K562 (cell line): ENCODE measurements around the gene VEGFC. TPM values are rescaled to one million over a fixed set of nuclear protein-coding genes. Genes with fewer than 3 reads are reported as not detected.

Experiments used
- ATAC-seq: fragments of 200-7000 bp; cut with Tn5 transposase; 3 replicates; pipeline ENCODE4 v1.9.1; 2020; ENCODE audit warnings: moderate library complexity
- BruUV-seq: library from RNA; stranded (reverse); fragments of 400-500 nt; replicated peaks from 2 replicates; lab custom pipeline; 2021; lab: Mats Ljungman, UMichigan
- CTCF ChIA-PET: fragments of 300-600 bp; formaldehyde crosslinking; extraction: SDS; loops from one replicate; lab custom pipeline; 2021; ENCODE audit warnings: low intra/inter-chr PET ratio; lab: Yijun Ruan, JAX
- POLR2A ChIA-PET: fragments of 300-600, 350-650 bp; sonication (Branson Sonifier 250); formaldehyde crosslinking; extraction: SDS; loops from one replicate; lab custom pipeline; 2021; ENCODE audit warnings: antibody characterized with exemption, inconsistent platforms; lab: Yijun Ruan, JAX
- DNase-seq, 4 experiments: peaks; one replicate each; pipeline versions ENCODE4 v3.0.0 to v3.0.0-alpha.2; 2011 to 2018; ENCODE audit warnings: low spot score in 3 of 4, mixed read lengths in 3 of 4; ENCODE audit errors: extremely low read depth in 1 of 4
- FAIRE-seq: peaks from 2 replicates; lab custom pipeline; 2011; peaks lifted over from hg19 to GRCh38; lab: Jason Lieb, UNC
- H2AFZ ChIP-seq: 2 replicates; pipeline ENCODE4 v1.6.0; 2011; ENCODE audit warnings: low read depth, low read length, control low read depth, inconsistent platforms
- H3K27ac ChIP-seq: fragments of 200-600 bp; 3 replicates; pipeline ENCODE4 v1.8.0; 2011; ENCODE audit warnings: low read depth, mild to moderate bottlenecking, control low read depth, inconsistent platforms, low read length, moderate library complexity, mixed read lengths; ENCODE audit errors: extremely low read depth
- H3K27me3 ChIP-seq, 2 experiments: fragments of 300-600 bp in 1 of 2; 2 replicates in 1 of 2; 3 replicates in 1 of 2; pipeline versions ENCODE4 v1.6.0 to v1.8.0; 2011; ENCODE audit warnings: inconsistent platforms in 2 of 2, low read length in 2 of 2, mild to moderate bottlenecking in 1 of 2, mixed read lengths in 1 of 2, moderate library complexity in 1 of 2; ENCODE audit not compliant: control insufficient read depth in 2 of 2, insufficient read depth in 2 of 2
- H3K36me3 ChIP-seq: fragments of 300-600 bp; 3 replicates; pipeline ENCODE4 v1.8.0; 2011; ENCODE audit warnings: mild to moderate bottlenecking, low read length, inconsistent platforms; ENCODE audit not compliant: control insufficient read depth, insufficient read depth
- H3K4me1 ChIP-seq, 2 experiments: fragments of 200-600 bp in 1 of 2; replicated peaks in 1 of 2; 2 replicates in 1 of 2; 3 replicates in 1 of 2; pipeline versions ENCODE4 v1.5.1 to v1.8.0; 2011; ENCODE audit warnings: inconsistent platforms in 2 of 2, low read length in 2 of 2, mild to moderate bottlenecking in 1 of 2, mixed read lengths in 1 of 2, moderate library complexity in 1 of 2; ENCODE audit not compliant: control insufficient read depth in 2 of 2, insufficient read depth in 2 of 2
- H3K4me2 ChIP-seq: 2 replicates; pipeline ENCODE4 v1.6.1; 2011; ENCODE audit warnings: low read length, control low read depth, inconsistent platforms, mixed read lengths; ENCODE audit not compliant: insufficient read depth
- H3K4me3 ChIP-seq: fragments of 200-600 bp; sonication (generic), shearing (Covaris generic); 2 replicates; pipeline ENCODE4 v1.5.1; 2016; ENCODE audit warnings: control low read depth, inconsistent platforms
- H3K79me2 ChIP-seq: fragments of 200-600 bp; 3 replicates; pipeline ENCODE4 v1.8.0; 2011; ENCODE audit warnings: low read length, inconsistent platforms; ENCODE audit not compliant: control insufficient read depth, insufficient read depth
- H3K9ac ChIP-seq, 2 experiments: 2 replicates each; pipeline versions ENCODE4 v1.6.0 to v1.6.1; 2011; ENCODE audit warnings: low read depth in 2 of 2, low read length in 2 of 2, control low read depth in 1 of 2, inconsistent platforms in 1 of 2, mild to moderate bottlenecking in 1 of 2, mixed read lengths in 1 of 2; ENCODE audit not compliant: insufficient read depth in 1 of 2
- H3K9me1 ChIP-seq: one replicate; pipeline ENCODE4 v1.6.0; 2011; ENCODE audit warnings: inconsistent platforms, mild to moderate bottlenecking, low read length, moderate library complexity; ENCODE audit not compliant: control insufficient read depth, insufficient read depth
- H3K9me3 ChIP-seq: replicated peaks from 2 replicates; pipeline ENCODE4 v1.5.1; 2011; ENCODE audit warnings: low read depth, low read length, inconsistent platforms; ENCODE audit not compliant: control insufficient read depth, insufficient read depth
- H4K20me1 ChIP-seq: replicated peaks from 2 replicates; pipeline ENCODE4 v1.6.1; 2011; ENCODE audit warnings: low read length, inconsistent platforms, mixed read lengths; ENCODE audit not compliant: control insufficient read depth, insufficient read depth
- BCOR ChIP-seq: fragments of 450-650 bp; IDR thresholded peaks from 2 replicates; pipeline ENCODE4 v1.6.1; 2016
- BMI1 ChIP-seq: fragments of 150-350 bp; IDR thresholded peaks from 2 replicates; pipeline ENCODE4 v1.6.1; 2014; ENCODE audit warnings: low read length
- CREM ChIP-seq: IDR thresholded peaks from 2 replicates; pipeline ENCODE4 v1.6.1; 2014; ENCODE audit warnings: antibody characterized with exemption, low read depth
- MECOM ChIP-seq: fragments of 250-450 bp; sonication (Bioruptor Pico); IDR thresholded peaks from 2 replicates; pipeline ENCODE4 v1.8.0; 2022; ENCODE audit warnings: inconsistent platforms
- NR1H2 ChIP-seq: sonication (generic); formaldehyde crosslinking; IDR thresholded peaks from 2 replicates; pipeline ENCODE4 v1.4.0; 2020; ENCODE audit warnings: mild to moderate bottlenecking, missing genetic modification reagents
- PRMT5 ChIP-seq: sonication (generic); formaldehyde crosslinking; IDR thresholded peaks from 2 replicates; pipeline ENCODE4 v1.5.0; 2020; ENCODE audit warnings: missing genetic modification reagents
- PTTG1 ChIP-seq: fragments of 450-650 bp; IDR thresholded peaks from 2 replicates; pipeline ENCODE4 v1.6.1; 2016; ENCODE audit warnings: low read depth, mild to moderate bottlenecking, missing genetic modification characterization, missing compliant biosample characterization
- RBFOX2 ChIP-seq: fragments of 200-400 bp; formaldehyde crosslinking; IDR thresholded peaks from 2 replicates; pipeline ENCODE4 v1.6.1; 2017; ENCODE audit warnings: low read depth, mild to moderate bottlenecking, low read length, moderate library complexity
- RHOXF2B ChIP-seq: fragments of 250-450 bp; sonication (Bioruptor Pico); conservative IDR thresholded peaks from 2 replicates; pipeline ENCODE4 v1.5.1; 2021
- ZC3H8 ChIP-seq: fragments of 450-650 bp; IDR thresholded peaks from 2 replicates; pipeline ENCODE4 v1.6.1; 2017
- ZNF830 ChIP-seq: fragments of 250-450 bp; sonication (Bioruptor Pico); IDR thresholded peaks from 2 replicates; pipeline ENCODE4 v1.5.0; 2021; ENCODE audit warnings: mild to moderate bottlenecking
- WGBS: fragments of 100-300 bp; shearing (Covaris generic); methylation state at CpG from one replicate; pipeline ENCODE4 v1.1.6; 2016; ENCODE audit warnings: low coverage, mixed read lengths; ENCODE audit not compliant: insufficient coverage; ENCODE audit errors: missing lambda C conversion rate; 5-methylcytosine and 5-hydroxymethylcytosine counted together
- in situ Hi-C: fragments of 300-500 bp; cut with MboI; formaldehyde crosslinking; loops from 4 replicates; pipeline ENCODE4 v1.15.0; 2018; ENCODE audit warnings: inconsistent platforms, mixed read lengths
- intact Hi-C: fragments of 100-400 bp; cut with micrococcal nuclease; formaldehyde crosslinking; loops from 2 replicates; pipeline ENCODE4 v1.14.2; 2022
- polyA plus RNA-seq, 8 experiments: library from polyadenylated mRNA; depleted of rRNA in 4 of 8; stranded (reverse) in 5 of 8; unstranded in 3 of 8; fragments of >200 nt; fragmentation: Nextera tagmentation in 2 of 8; fragmentation: Illumina TruSeq in 1 of 8; extraction: Ambion mirVana in 2 of 8; extraction: Trizol in 1 of 8; gene quantifications; 2 replicates each; pipeline versions ENCODE4 v1.2.1 to v1.2.3, GENCODE V29; 2011 to 2014; ENCODE audit warnings: inconsistent platforms in 1 of 8, missing spikeins in 1 of 8
- total RNA-seq, 7 experiments: library from RNA; depleted of rRNA in 6 of 7; stranded (reverse); fragments of >200 nt in 6 of 7; fragmentation: Illumina TruSeq in 2 of 7; extraction: Trizol in 2 of 7; gene quantifications; 2 replicates each; pipeline versions ENCODE4 v1.2.1 to v1.2.3, GENCODE V29; 2011 to 2021; ENCODE audit warnings: low replicate concordance in 1 of 7
- TF ChIP-seq, protein P1 (sequence below): fragments of 450-650 bp; conservative IDR thresholded peaks from 2 replicates; pipeline ENCODE4 v1.6.1; 2016; ENCODE audit warnings: missing genetic modification characterization, low read depth, mild to moderate bottlenecking, control low read depth, missing compliant biosample characterization
- TF ChIP-seq, protein P2 (sequence below), 2 experiments: IDR thresholded peaks; 2 replicates each; pipeline ENCODE4 v1.6.1; 2011; ENCODE audit warnings: borderline replicate concordance in 1 of 2, control low read depth in 1 of 2, low read depth in 1 of 2, low read length in 1 of 2, mild to moderate bottlenecking in 1 of 2, mixed read lengths in 1 of 2, moderate library complexity in 1 of 2; ENCODE audit not compliant: insufficient read depth in 1 of 2, insufficient read length in 1 of 2, poor library complexity in 1 of 2, severe bottlenecking in 1 of 2; ENCODE audit errors: extremely low read depth in 1 of 2
- TF ChIP-seq, protein P3 (sequence below), 2 experiments: fragments of 450-650 bp; formaldehyde crosslinking in 1 of 2; IDR thresholded peaks; 2 replicates each; pipeline versions ENCODE4 v1.4.0 to v1.6.1; 2014 to 2020; ENCODE audit warnings: mild to moderate bottlenecking in 2 of 2, borderline replicate concordance in 1 of 2, low read depth in 1 of 2

Gene VEGFC
- total and polyA plus RNA-seq, 9 of the 15 experiments (the other 6 are each of a cell fraction or from before 2014, with no cell fraction given), result not detected

DNA sequence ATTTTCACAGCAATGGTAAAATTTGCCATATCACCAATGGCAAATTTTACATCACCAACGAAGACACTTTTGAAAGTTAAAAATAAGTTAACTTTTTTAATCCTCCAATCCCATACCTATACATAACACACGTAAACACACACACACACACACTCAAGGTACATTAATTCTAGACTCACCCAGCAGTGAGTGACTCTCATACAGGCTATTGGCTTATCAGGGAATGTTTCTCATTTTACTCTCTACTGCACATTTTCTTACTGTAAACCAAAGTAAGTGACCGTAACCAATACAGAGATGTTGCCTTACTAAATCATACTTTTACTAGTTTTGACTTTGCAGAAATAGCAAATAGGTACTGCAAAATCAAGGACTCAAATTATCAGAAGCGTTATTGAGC lies 2.3 kb downstream of the VEGFC start:
- Histone ChIP-seq H2AFZ (no peak overlapping the region), H3K79me2 (no peaks in the 10 kb centered on the region), H3K4me2 (no peak overlapping the region), H3K9me3 (no peaks in the 10 kb centered on the region), H3K27ac (no peak overlapping the region), H3K9ac (no peak overlapping the region), H3K4me3 (no peak overlapping the region), H4K20me1 (no peaks in the 10 kb centered on the region), H3K36me3 (no peaks in the 10 kb centered on the region), H3K27me3 (no peaks in the 10 kb centered on the region), H3K4me1 (no peaks in the 10 kb centered on the region), H3K9me1 (no peaks in the 10 kb centered on the region)
- FAIRE-seq (no peak), ATAC-seq (no peak), DNase-seq (no peak)
- intact Hi-C loops (no loop called here), in situ Hi-C loops (no loop called here)
- POLR2A ChIA-PET, result no interaction called here
- no TSS peak for BruUV-seq
- CTCF ChIA-PET, result no interaction called here
- 2% methylated on average over 4 of the region's 4 CpGs for whole genome bisulfite sequencing
- TF ChIP-seq BMI1 (no peak), ZC3H8 (no peak), MECOM (CRISPR knock-in tag) (no peak), ZNF830 (CRISPR knock-in tag) (no peak), PRMT5 (CRISPR knock-in tag) (no peak), CREM (no peak), BCOR (no peak), RHOXF2B (CRISPR knock-in tag) (no peak), PTTG1 (tag) (no peak), NR1H2 (CRISPR knock-in tag) (no peak), RBFOX2 (no peak)
- TF ChIP-seq, protein P1, sequence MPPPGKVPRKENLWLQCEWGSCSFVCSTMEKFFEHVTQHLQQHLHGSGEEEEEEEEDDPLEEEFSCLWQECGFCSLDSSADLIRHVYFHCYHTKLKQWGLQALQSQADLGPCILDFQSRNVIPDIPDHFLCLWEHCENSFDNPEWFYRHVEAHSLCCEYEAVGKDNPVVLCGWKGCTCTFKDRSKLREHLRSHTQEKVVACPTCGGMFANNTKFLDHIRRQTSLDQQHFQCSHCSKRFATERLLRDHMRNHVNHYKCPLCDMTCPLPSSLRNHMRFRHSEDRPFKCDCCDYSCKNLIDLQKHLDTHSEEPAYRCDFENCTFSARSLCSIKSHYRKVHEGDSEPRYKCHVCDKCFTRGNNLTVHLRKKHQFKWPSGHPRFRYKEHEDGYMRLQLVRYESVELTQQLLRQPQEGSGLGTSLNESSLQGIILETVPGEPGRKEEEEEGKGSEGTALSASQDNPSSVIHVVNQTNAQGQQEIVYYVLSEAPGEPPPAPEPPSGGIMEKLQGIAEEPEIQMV (tag), result no peak
- TF ChIP-seq, protein P2, sequence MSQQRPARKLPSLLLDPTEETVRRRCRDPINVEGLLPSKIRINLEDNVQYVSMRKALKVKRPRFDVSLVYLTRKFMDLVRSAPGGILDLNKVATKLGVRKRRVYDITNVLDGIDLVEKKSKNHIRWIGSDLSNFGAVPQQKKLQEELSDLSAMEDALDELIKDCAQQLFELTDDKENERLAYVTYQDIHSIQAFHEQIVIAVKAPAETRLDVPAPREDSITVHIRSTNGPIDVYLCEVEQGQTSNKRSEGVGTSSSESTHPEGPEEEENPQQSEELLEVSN (IDR thresholded peaks at IDR 0.05; ENCODE audit: borderline replicate concordance in 1 of 2, extremely low read depth in 1 of 2, insufficient read depth in 1 of 2, insufficient read length in 1 of 2, low read depth in 1 of 2, low read length in 1 of 2, poor library complexity in 1 of 2, severe bottlenecking in 1 of 2), result no peak
- TF ChIP-seq, protein P3, sequence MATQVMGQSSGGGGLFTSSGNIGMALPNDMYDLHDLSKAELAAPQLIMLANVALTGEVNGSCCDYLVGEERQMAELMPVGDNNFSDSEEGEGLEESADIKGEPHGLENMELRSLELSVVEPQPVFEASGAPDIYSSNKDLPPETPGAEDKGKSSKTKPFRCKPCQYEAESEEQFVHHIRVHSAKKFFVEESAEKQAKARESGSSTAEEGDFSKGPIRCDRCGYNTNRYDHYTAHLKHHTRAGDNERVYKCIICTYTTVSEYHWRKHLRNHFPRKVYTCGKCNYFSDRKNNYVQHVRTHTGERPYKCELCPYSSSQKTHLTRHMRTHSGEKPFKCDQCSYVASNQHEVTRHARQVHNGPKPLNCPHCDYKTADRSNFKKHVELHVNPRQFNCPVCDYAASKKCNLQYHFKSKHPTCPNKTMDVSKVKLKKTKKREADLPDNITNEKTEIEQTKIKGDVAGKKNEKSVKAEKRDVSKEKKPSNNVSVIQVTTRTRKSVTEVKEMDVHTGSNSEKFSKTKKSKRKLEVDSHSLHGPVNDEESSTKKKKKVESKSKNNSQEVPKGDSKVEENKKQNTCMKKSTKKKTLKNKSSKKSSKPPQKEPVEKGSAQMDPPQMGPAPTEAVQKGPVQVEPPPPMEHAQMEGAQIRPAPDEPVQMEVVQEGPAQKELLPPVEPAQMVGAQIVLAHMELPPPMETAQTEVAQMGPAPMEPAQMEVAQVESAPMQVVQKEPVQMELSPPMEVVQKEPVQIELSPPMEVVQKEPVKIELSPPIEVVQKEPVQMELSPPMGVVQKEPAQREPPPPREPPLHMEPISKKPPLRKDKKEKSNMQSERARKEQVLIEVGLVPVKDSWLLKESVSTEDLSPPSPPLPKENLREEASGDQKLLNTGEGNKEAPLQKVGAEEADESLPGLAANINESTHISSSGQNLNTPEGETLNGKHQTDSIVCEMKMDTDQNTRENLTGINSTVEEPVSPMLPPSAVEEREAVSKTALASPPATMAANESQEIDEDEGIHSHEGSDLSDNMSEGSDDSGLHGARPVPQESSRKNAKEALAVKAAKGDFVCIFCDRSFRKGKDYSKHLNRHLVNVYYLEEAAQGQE (IDR thresholded peaks at IDR 0.05; ENCODE audit: borderline replicate concordance), result no peak
- TF ChIP-seq, protein P3 (CRISPR knock-in tag; IDR thresholded peaks at IDR 0.05; ENCODE audit: low read depth), result no peak
